ENCODE measurements around the gene TACR1.
"Not testable (repeated sequence)": the region's sequence is repeated elsewhere in the genome, so short reads cannot be mapped to it uniquely, and the experiment has no call there.

Gene TACR1

GRCh38 chr2:75087736-75088135 is 111.6 kb downstream of the TACR1 start:
- DNase-seq (ENCODE audit: low read depth), result no peak

- DNase-seq (ENCODE audit: low read depth), result no peak
Measured at GRCh38 chr2:75079575-75079974, 119.7 kb downstream of the TACR1 start.

GRCh38 chr2:75077909-75078308 is 121.4 kb downstream of the TACR1 start:
- DNase-seq (ENCODE audit: low read depth), result no peak

GRCh38 chr2:75076088-75076487 is 123.2 kb downstream of the TACR1 start:
- DNase-seq (ENCODE audit: low read depth), result no peak

- DNase-seq (ENCODE audit: low read depth), result no peak
Measured at GRCh38 chr2:75074708-75075107, 124.6 kb downstream of the TACR1 start.

- DNase-seq (ENCODE audit: low read depth), result no peak
Measured at GRCh38 chr2:75074228-75074627, 125.1 kb downstream of the TACR1 start.

- DNase-seq (ENCODE audit: low read depth), result no peak
Measured at GRCh38 chr2:75071766-75072165, 127.6 kb downstream of the TACR1 start.

DNA sequence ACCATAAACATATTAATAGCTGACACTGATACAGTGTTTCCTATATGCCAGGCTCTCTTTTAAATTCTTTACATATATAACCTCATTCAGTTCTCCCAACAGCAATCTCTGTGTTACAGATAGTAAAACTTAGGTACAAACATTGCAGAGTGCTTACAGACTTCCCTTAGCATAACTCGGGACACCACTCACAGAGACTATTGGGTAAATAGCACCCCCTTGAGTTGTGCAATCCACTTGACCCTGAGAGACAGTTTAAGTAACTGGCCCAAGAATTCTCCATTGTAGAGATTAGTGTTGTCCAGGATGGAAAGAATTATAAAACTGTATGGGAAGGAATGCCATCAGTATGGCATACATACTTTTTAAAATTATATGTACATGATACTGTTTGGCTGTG is 130.8 kb downstream of the TACR1 start:
- no peak for DNase-seq (ENCODE audit: low read depth)

DNA sequence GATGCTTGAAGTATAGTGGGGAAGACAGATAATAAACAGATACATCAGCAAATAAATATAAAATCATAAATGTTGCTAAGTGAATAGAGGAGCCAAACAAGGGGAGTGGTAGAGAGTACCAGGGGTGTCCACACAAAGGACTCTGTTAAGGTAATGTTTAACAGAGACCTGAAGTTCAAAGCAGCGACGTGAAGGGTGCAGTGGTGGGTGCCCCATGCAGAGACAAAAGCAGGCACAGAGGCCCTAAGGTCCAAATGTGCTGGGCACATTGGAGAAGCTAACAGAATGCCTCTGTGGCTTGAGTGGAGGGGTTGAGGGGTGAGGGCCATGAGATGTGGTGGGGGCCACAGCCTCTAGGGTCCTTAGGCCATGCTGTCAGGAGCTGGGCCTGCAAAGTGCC is 131.8 kb downstream of the TACR1 start:
- no peak for DNase-seq (ENCODE audit: low read depth)

- no peak for DNase-seq (ENCODE audit: low read depth)
Measured at GRCh38 chr2:75066121-75066902, 133.0 kb downstream of the TACR1 start.

DNA sequence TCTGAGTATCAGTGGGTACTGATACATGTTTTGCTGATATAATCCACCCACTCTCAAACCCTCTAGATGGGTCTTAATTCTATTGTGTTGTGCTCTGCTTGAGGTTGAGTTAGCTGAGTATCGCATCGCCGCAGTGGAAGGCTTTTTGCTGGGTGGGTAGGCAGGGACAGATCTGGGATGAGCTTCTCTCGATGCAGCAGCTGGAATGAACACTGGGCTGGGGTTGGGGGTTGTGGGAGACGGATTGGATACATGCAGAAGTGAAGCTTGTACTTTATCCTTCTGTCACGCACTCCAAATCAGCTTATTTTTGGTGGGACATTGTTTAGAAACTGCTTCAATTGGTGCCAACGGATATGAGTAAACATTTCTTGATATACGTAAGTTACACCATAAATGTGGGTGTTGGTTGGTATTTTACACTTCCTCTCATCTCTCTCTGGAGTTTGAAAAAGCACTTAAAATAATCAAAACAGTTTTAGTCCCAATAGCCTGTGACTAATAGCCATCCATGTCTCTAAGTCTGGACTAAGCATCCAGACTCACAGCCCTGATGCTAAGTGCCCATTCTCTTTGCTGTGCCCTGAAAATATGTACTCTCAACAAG is 133.8 kb downstream of the TACR1 start:
- no peak for DNase-seq (ENCODE audit: low read depth)

DNA sequence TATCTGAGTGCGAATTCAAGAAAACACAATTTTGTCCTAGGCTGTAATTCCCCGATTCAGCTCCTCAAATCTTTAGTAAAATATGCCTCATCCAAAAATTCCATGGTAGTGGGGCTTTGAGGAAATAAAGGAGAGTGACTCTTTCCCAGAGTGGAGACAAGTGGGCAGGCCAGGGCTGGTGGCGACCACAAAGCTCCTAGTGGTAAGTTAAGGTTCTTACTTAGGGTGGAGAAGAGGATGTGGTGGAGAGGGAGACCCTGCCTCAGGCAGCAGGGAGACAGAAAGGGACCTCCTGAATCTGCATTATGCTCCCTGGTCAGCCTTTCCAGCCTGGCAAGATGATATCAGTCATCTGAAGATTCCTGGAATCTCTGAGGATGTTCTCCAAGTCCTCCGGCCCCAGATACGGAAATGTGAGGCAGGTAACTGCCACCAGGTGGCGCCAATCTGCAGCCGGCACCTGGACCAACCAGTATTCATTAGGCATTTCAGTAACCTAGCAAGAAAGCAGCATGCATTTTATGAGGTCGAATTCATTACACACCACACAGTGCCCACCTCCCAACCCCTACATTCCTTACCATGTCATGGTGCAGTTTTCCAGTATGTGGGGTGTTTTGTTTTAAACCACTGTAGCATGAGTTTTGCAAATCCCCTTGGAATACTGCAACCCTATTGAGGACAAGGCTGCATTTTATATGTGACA is 134.5 kb downstream of the TACR1 start:
- peak; percentile 5 for DNase-seq (ENCODE audit: low read depth)

- DNase-seq (ENCODE audit: low read depth), result no peak
Measured at GRCh38 chr2:75063906-75064305, 135.4 kb downstream of the TACR1 start.

DNA sequence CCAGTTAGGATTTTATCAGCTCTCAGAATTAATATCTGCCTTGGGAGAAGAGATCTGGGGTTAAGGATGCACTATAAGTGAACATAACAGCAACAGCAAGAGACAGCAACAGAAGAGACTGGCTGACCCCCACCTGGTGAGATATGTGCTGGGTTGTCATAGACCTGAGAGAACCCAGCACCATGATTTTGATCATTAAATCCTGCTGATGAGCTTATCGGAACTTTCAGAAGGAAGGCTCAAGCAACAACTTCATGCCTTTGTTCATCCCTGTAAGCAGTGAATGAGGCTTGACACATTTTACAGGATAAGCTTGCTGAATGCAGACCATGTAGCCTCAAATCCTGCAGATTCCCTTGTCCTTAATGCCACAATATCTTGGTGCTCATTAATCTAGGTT is 140.9 kb downstream of the TACR1 start:
- no peak for DNase-seq (ENCODE audit: low read depth)

DNA sequence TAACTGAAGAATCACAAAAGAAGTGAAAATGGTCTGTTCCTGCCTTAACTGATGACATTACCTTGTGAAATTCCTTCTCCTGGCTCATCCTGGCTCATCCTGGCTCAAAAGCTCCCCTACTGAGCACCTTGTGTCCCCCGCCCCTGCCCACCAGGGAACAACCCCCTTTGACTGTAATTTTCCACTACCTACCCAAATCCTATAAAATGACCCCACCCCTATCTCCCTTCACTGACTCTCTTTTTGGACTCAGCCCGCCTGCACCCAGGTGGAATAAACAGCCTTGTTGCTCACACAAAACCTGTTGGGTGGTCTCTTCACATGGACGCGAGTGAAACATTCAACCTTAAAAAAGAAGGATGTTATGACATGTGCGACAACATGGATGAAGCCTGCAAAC is 142.2 kb downstream of the TACR1 start:
- not testable (repeated sequence) for DNase-seq (ENCODE audit: low read depth)

- DNase-seq (ENCODE audit: low read depth), result no peak
Measured at GRCh38 chr2:75055820-75056675, 143.3 kb downstream of the TACR1 start.

DNA sequence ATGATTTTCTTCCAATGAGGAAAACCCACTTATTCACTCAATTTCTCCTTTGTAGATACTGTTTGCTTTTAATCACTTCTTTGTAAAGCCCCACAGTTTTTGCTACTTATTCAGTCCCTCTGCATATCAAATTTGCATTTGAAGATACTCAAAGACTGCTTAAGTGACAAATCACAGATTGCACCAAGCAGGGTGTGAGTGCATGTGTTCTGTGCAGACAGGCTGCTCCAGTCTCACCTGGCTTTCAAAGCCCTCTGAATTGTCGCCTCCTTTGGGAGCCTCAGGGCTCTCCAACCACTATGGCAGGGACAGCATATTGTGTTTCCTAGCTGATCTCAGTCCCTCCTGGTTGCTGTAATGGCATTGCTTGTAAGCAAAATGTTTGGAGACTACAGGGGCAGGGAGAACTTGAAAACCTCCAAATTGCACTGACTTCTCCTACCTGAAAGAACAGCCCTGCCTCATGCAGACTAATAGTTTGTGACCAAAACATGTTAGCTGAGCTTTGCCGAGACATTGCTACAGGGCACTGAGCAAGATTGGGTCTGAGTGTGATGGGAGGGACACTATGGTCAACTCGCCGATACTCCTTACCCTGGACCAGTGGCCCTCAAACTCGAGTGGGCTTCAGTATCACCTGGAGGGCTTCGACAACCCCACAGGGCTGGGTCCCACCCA is 144.0 kb downstream of the TACR1 start:
- no peak for DNase-seq (ENCODE audit: low read depth)

GRCh38 chr2:75054296-75054695 is 145.0 kb downstream of the TACR1 start:
- no peak for DNase-seq (ENCODE audit: low read depth)

DNA sequence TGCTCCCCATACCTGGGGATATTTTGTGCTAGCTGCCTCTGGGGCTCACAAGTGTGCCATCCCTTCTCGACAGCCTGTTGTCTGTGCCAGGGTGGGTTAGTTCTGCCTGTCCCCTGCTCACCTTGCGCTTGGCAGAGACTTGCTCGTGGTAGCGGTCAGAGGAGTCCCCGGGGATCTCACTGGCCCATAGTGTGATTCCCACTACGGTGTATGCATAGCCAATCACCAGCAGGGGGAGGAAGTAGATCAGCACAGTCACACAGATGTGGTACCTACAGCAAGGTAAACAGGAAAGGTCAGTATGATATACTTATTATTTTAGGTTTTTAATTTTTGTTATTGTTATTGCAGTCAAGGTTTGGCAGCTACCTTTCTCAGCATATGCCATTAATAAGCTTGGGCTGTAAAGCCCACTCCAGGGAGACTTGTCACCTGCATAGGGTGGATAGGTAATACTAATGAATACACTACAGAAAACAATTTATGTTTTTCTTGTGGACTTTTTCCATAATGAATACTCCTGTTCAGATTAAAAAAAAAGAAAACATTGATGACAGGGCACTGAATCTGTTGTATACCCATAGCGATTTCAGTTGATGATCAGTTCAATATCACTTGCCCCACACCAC is 145.7 kb downstream of the TACR1 start:
- no peak for DNase-seq (ENCODE audit: low read depth)

- no peak for DNase-seq (ENCODE audit: low read depth)
Measured at GRCh38 chr2:75047992-75048625, 151.2 kb downstream of the TACR1 start.

All from stimulated activated CD8-positive, alpha-beta memory T cell treated with anti-CD3 and anti-CD28 coated beads, Interleukin-12 subunit alpha, Interleukin-12 subunit beta, amount 100 ng/mL, for 1 hour (primary cell).